Stromal cell of bone marrow (primary cell): ENCODE data around the gene STX8.

Source experiments
- DNase-seq: peaks from one replicate; pipeline ENCODE4 v3.0.0-alpha.2; 2012; ENCODE audit warnings: low read depth

The STX8 gene

GRCh38 chr17:9238340-9239245 lies 337.0 kb downstream of the STX8 start:
- no peak for DNase-seq

- DNase-seq: no peak
These were observed 337.8 kb downstream of the STX8 start for GRCh38 chr17:9237661-9238301.

- no peak for DNase-seq
These were observed 338.6 kb downstream of the STX8 start for GRCh38 chr17:9237053-9237410.

GRCh38 chr17:9236286-9237052 lies 339.2 kb downstream of the STX8 start:
- no peak for DNase-seq

- DNase-seq: no peak
These were observed 340.3 kb downstream of the STX8 start for GRCh38 chr17:9235346-9235745.

GRCh38 chr17:9234389-9234945 lies 341.2 kb downstream of the STX8 start:
- DNase-seq: no peak

- no peak for DNase-seq
These were observed 341.9 kb downstream of the STX8 start for GRCh38 chr17:9233761-9234160.

- no peak for DNase-seq
These were observed 342.4 kb downstream of the STX8 start for GRCh38 chr17:9233271-9233599.

- no peak for DNase-seq
These were observed 342.9 kb downstream of the STX8 start for GRCh38 chr17:9232591-9233270.

- DNase-seq: no peak
These were observed 343.5 kb downstream of the STX8 start for GRCh38 chr17:9232155-9232475.

GRCh38 chr17:9231449-9232154 lies 344.0 kb downstream of the STX8 start:
- DNase-seq: no peak

- DNase-seq: no peak
These were observed 344.8 kb downstream of the STX8 start for GRCh38 chr17:9230861-9231260.

GRCh38 chr17:9230346-9230745 lies 345.3 kb downstream of the STX8 start:
- DNase-seq: no peak

GRCh38 chr17:9229826-9230201 lies 345.8 kb downstream of the STX8 start:
- no peak for DNase-seq

- DNase-seq: no peak
These were observed 346.3 kb downstream of the STX8 start for GRCh38 chr17:9229160-9229825.

GRCh38 chr17:9228408-9229159 lies 347.0 kb downstream of the STX8 start:
- DNase-seq: peak; percentile 80

- DNase-seq: no peak
These were observed 347.7 kb downstream of the STX8 start for GRCh38 chr17:9227819-9228407.

- DNase-seq: no peak
These were observed 348.9 kb downstream of the STX8 start for GRCh38 chr17:9226794-9227135.

- no peak for DNase-seq
These were observed 349.4 kb downstream of the STX8 start for GRCh38 chr17:9226130-9226793.
